GM21576 (cell line): Measurements from ENCODE around the gene TRAPPC2L.
A peak's percentile ranks its signal among the peaks of the same experiment; 100 is the strongest.

Source experiments
- ATAC-seq: cut with Tn5 transposase; IDR thresholded peaks from one replicate; pipeline ENCODE4 v1.9.1; 2021; ENCODE audit warnings: mild to moderate bottlenecking, moderate library complexity; ENCODE audit not compliant: unreplicated experiment

Gene TRAPPC2L

GRCh38 chr16:88856122-88856827 is 652 bp upstream of the TRAPPC2L start:
- ATAC-seq, result no peak

- ATAC-seq, result peak; percentile 42
Measured at GRCh38 chr16:88857728-88858339, 907 bp downstream of the TRAPPC2L start.

GRCh38 chr16:88859381-88860091 is 2.6 kb downstream of the TRAPPC2L start:
- ATAC-seq, result no peak

- no peak for ATAC-seq
Measured at GRCh38 chr16:88861359-88861758, 4.4 kb downstream of the TRAPPC2L start.

- ATAC-seq, result no peak
Measured at GRCh38 chr16:88862968-88863367, 6.0 kb downstream of the TRAPPC2L start.

GRCh38 chr16:88863426-88863825 is 6.5 kb downstream of the TRAPPC2L start:
- no peak for ATAC-seq

GRCh38 chr16:88864099-88864498 is 7.2 kb downstream of the TRAPPC2L start:
- ATAC-seq, result no peak

- no peak for ATAC-seq
Measured at GRCh38 chr16:88864521-88864920, 7.6 kb downstream of the TRAPPC2L start.

- ATAC-seq, result no peak
Measured at GRCh38 chr16:88865310-88865709, 8.4 kb downstream of the TRAPPC2L start.

- ATAC-seq, result no peak
Measured at GRCh38 chr16:88865742-88866141, 8.8 kb downstream of the TRAPPC2L start.

GRCh38 chr16:88866151-88866920 is 9.4 kb downstream of the TRAPPC2L start, which contains the start of gene PABPN1L:
Gene PABPN1L, minus strand, starts transcription at chr16:88866660. Its CDS starts 54 bp downstream, at chr16:88866606.
- no peak for ATAC-seq

- no peak for ATAC-seq
Measured at GRCh38 chr16:88867581-88868246, 10.8 kb downstream of the TRAPPC2L start.

- no peak for ATAC-seq
Measured at GRCh38 chr16:88868974-88869672, 12.2 kb downstream of the TRAPPC2L start.

- ATAC-seq, result no peak
Measured at GRCh38 chr16:88869673-88869980, 12.7 kb downstream of the TRAPPC2L start.

GRCh38 chr16:88870608-88871348 is 13.9 kb downstream of the TRAPPC2L start:
- no peak for ATAC-seq

GRCh38 chr16:88871349-88871702 is 14.4 kb downstream of the TRAPPC2L start:
- no peak for ATAC-seq

- no peak for ATAC-seq
Measured at GRCh38 chr16:88871730-88872416, 14.9 kb downstream of the TRAPPC2L start.

- ATAC-seq, result no peak
Measured at GRCh38 chr16:88872650-88873331, 15.9 kb downstream of the TRAPPC2L start.
